ENCODE results near the gene CRACDL. TPM values are rescaled to one million over a fixed set of nuclear protein-coding genes. Genes with fewer than 3 reads are reported as not detected.

Gene CRACDL
- polyA plus RNA-seq, 1 donor (not counting 4 experiments of a cell fraction or from before 2014, with no cell fraction given) = 1.6 TPM

DNA sequence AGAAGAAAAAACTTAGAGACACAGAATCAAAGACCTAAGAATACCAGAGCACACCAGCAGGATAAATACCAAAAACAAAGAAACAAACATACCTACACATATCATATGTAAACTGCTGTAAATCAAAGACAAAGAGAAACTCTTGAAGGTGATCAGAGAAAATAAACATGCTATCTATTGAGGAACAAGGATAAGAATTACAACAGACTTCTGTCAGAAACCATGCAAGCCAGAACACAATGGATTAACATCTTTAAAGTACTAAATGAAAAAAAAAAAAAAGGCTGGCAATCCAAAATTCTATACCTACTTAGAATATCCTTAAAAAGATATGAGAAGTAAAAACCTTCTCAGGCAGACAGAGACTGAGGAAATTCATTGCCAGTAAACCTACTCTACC is 153.5 kb downstream of the CRACDL start:
- no peak for FAIRE-seq
- no peak overlapping the region for H3K4me2 ChIP-seq (ENCODE audit: control insufficient read depth, extremely low read depth, insufficient read depth, low read depth, low read length)

GRCh38 chr2:98781822-98782221 is 154.2 kb downstream of the CRACDL start:
- FAIRE-seq (no peak), DNase-seq (ENCODE audit: low read depth, low spot score) (no peak)
- Histone ChIP-seq H3K9ac (ENCODE audit: control insufficient read depth, extremely low read depth, insufficient read depth, low read length) (no peak overlapping the region), H3K79me2 (ENCODE audit: control insufficient read depth, insufficient read depth, low read length) (no peaks in the 10 kb centered on the region), H3K27ac (ENCODE audit: control insufficient read depth, insufficient read depth, low read length) (no peak overlapping the region), H3K36me3 (ENCODE audit: control insufficient read depth in 2 of 2, extremely low read depth in 1 of 2, insufficient read depth in 2 of 2, low read length in 2 of 2) (no peaks in the 10 kb centered on the region), H4K20me1 (ENCODE audit: control insufficient read depth, extremely low read depth, insufficient read depth, low read length) (no peaks in the 10 kb centered on the region), H3K4me3 (ENCODE audit: control insufficient read depth in 2 of 3, extremely low read depth in 1 of 3, insufficient read depth in 2 of 3, low read depth in 1 of 3, low read length in 3 of 3) (no peak overlapping the region), H3K9me1 (ENCODE audit: control insufficient read depth, extremely low read depth, insufficient read depth, low read length) (no peaks in the 10 kb centered on the region), H3K4me2 (ENCODE audit: control insufficient read depth, extremely low read depth, insufficient read depth, low read depth, low read length) (no peak overlapping the region), H3K9me3 (ENCODE audit: control insufficient read depth, low read depth, low read length) (no peaks in the 10 kb centered on the region), H3K4me1 (ENCODE audit: control insufficient read depth, extremely low read depth, insufficient read depth, low read length) (no peaks in the 10 kb centered on the region), H2AFZ (ENCODE audit: control insufficient read depth, low read length) (no peak overlapping the region), H3K27me3 (ENCODE audit: control insufficient read depth, extremely low read depth, insufficient read depth, low read length) (no peaks in the 10 kb centered on the region)
- dilution Hi-C loops (cut with MboI; ENCODE audit: extremely low pct_ligation_motif_present, low sequenced_read_pairs) = no loop called here
- TF ChIP-seq, protein P1, sequence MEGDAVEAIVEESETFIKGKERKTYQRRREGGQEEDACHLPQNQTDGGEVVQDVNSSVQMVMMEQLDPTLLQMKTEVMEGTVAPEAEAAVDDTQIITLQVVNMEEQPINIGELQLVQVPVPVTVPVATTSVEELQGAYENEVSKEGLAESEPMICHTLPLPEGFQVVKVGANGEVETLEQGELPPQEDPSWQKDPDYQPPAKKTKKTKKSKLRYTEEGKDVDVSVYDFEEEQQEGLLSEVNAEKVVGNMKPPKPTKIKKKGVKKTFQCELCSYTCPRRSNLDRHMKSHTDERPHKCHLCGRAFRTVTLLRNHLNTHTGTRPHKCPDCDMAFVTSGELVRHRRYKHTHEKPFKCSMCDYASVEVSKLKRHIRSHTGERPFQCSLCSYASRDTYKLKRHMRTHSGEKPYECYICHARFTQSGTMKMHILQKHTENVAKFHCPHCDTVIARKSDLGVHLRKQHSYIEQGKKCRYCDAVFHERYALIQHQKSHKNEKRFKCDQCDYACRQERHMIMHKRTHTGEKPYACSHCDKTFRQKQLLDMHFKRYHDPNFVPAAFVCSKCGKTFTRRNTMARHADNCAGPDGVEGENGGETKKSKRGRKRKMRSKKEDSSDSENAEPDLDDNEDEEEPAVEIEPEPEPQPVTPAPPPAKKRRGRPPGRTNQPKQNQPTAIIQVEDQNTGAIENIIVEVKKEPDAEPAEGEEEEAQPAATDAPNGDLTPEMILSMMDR (optimal IDR thresholded peaks at IDR 0.05 in 1 of 3, IDR thresholded peaks at IDR 0.05 in 1 of 3, conservative IDR thresholded peaks at IDR 0.05 in 1 of 3; ENCODE audit: extremely low read depth in 1 of 3, insufficient read depth in 2 of 3, low read length in 3 of 3) = no peak
- no peak for TF ChIP-seq EZH2 (IDR thresholded peaks at IDR 0.05; ENCODE audit: low read length)

More for the DNA sequence above, 153.5 kb downstream of the CRACDL start:
- Histone ChIP-seq H4K20me1 (ENCODE audit: control insufficient read depth, extremely low read depth, insufficient read depth, low read length) (no peaks in the 10 kb centered on the region), H3K27me3 (ENCODE audit: control insufficient read depth, extremely low read depth, insufficient read depth, low read length) (no peaks in the 10 kb centered on the region), H3K9ac (ENCODE audit: control insufficient read depth, extremely low read depth, insufficient read depth, low read length) (no peak overlapping the region), H3K79me2 (ENCODE audit: control insufficient read depth, insufficient read depth, low read length) (no peaks in the 10 kb centered on the region), H3K4me3 (ENCODE audit: control insufficient read depth in 2 of 3, extremely low read depth in 1 of 3, insufficient read depth in 2 of 3, low read depth in 1 of 3, low read length in 3 of 3) (no peak overlapping the region), H3K36me3 (ENCODE audit: control insufficient read depth in 2 of 2, extremely low read depth in 1 of 2, insufficient read depth in 2 of 2, low read length in 2 of 2) (no peaks in the 10 kb centered on the region), H2AFZ (ENCODE audit: control insufficient read depth, low read length) (no peak overlapping the region), H3K27ac (ENCODE audit: control insufficient read depth, insufficient read depth, low read length) (no peak overlapping the region), H3K9me3 (ENCODE audit: control insufficient read depth, low read depth, low read length) (no peaks in the 10 kb centered on the region), H3K4me1 (ENCODE audit: control insufficient read depth, extremely low read depth, insufficient read depth, low read length) (no peaks in the 10 kb centered on the region), H3K9me1 (ENCODE audit: control insufficient read depth, extremely low read depth, insufficient read depth, low read length) (no peaks in the 10 kb centered on the region)
- dilution Hi-C loops (cut with MboI; ENCODE audit: extremely low pct_ligation_motif_present, low sequenced_read_pairs) = no loop called here
- no peak for DNase-seq (ENCODE audit: low read depth, low spot score)
- no peak for TF ChIP-seq EZH2 (IDR thresholded peaks at IDR 0.05; ENCODE audit: low read length)
- TF ChIP-seq, protein P1 (optimal IDR thresholded peaks at IDR 0.05 in 1 of 3, IDR thresholded peaks at IDR 0.05 in 1 of 3, conservative IDR thresholded peaks at IDR 0.05 in 1 of 3; ENCODE audit: extremely low read depth in 1 of 3, insufficient read depth in 2 of 3, low read length in 3 of 3) = no peak

Measured in keratinocyte (primary cell).